OCI-LY1 (cell line): ENCODE measurements around the gene CAPN12.

Source experiments
- H2AFZ ChIP-seq: fragments of 200-600 bp; sonication (generic), shearing (Covaris generic); 2 replicates; pipeline ENCODE4 v1.6.0; 2014; ENCODE audit warnings: antibody characterized with exemption, mild to moderate bottlenecking, low read length
- H3F3A ChIP-seq: fragments of 200-600 bp; sonication (generic), shearing (Covaris generic); 2 replicates; pipeline ENCODE4 v1.6.0; 2014; ENCODE audit warnings: mild to moderate bottlenecking, antibody characterized with exemption, low read length, moderate library complexity; ENCODE audit not compliant: insufficient read depth
- H3K27ac ChIP-seq: fragments of 200-600 bp; sonication (generic); 2 replicates; pipeline ENCODE4 v1.5.1; 2014; ENCODE audit warnings: low read length, mixed run types, mild to moderate bottlenecking, low read depth; ENCODE audit not compliant: poor library complexity, severe bottlenecking
- H3K27me3 ChIP-seq: fragments of 200-600 bp; sonication (generic); 2 replicates; pipeline ENCODE4 v1.6.0; 2014; ENCODE audit warnings: antibody characterized with exemption, mild to moderate bottlenecking, low read length, moderate library complexity; ENCODE audit not compliant: insufficient read depth
- H3K36me3 ChIP-seq: fragments of 200-600 bp; sonication (generic); 2 replicates; pipeline ENCODE4 v1.6.1; 2014; ENCODE audit warnings: mild to moderate bottlenecking, antibody characterized with exemption, low read length, moderate library complexity, mixed read lengths; ENCODE audit not compliant: insufficient read depth
- H3K4me1 ChIP-seq: fragments of 200-600 bp; sonication (generic); 2 replicates; pipeline ENCODE4 v1.5.1; 2014; ENCODE audit warnings: mild to moderate bottlenecking, low read length, moderate library complexity; ENCODE audit not compliant: insufficient read depth, severe bottlenecking
- H3K4me2 ChIP-seq: fragments of 200-600 bp; sonication (generic), shearing (Covaris generic); 2 replicates; pipeline ENCODE4 v1.6.1; 2014; ENCODE audit warnings: low read length
- H3K4me3 ChIP-seq: fragments of 200-600 bp; sonication (generic); 2 replicates; pipeline ENCODE4 v1.5.1; 2014; ENCODE audit warnings: low read length, low read depth, mild to moderate bottlenecking, mixed read lengths; ENCODE audit not compliant: poor library complexity, severe bottlenecking
- H3K79me2 ChIP-seq: fragments of 200-600 bp; shearing (Covaris generic); 2 replicates; pipeline ENCODE4 v1.6.1; 2016; ENCODE audit warnings: mixed run types, low read length, mixed read lengths; ENCODE audit not compliant: insufficient read depth
- H3K9ac ChIP-seq: fragments of 200-600 bp; sonication (generic), shearing (Covaris generic); 2 replicates; pipeline ENCODE4 v1.6.1; 2014; ENCODE audit warnings: mild to moderate bottlenecking, low read length, mixed read lengths
- H3K9me2 ChIP-seq: fragments of 200-600 bp; sonication (generic), shearing (Covaris generic); 2 replicates; pipeline ENCODE4 v1.6.1; 2014; ENCODE audit warnings: low read depth, mild to moderate bottlenecking, low read length, mixed read lengths
- H3K9me3 ChIP-seq: fragments of 200-600 bp; shearing (Covaris generic); 2 replicates; pipeline ENCODE4 v1.6.1; 2014; ENCODE audit warnings: low read length, mixed read lengths
- H4K20me1 ChIP-seq: fragments of 200-600 bp; sonication (generic), shearing (Covaris generic); 2 replicates; pipeline ENCODE4 v1.6.0; 2016; ENCODE audit warnings: mild to moderate bottlenecking, low read length; ENCODE audit not compliant: insufficient read depth
- EZH2 ChIP-seq: fragments of 200-600 bp; sonication (generic), shearing (Covaris generic); IDR thresholded peaks from 2 replicates; pipeline ENCODE4 v1.8.0; 2017; ENCODE audit warnings: borderline replicate concordance, mixed run types, mild to moderate bottlenecking, antibody characterized with exemption, low read length, moderate library complexity, mixed read lengths
- TF ChIP-seq, protein P1 (sequence below): fragments of 200-600 bp; sonication (generic), shearing (Covaris generic); IDR thresholded peaks from 2 replicates; pipeline ENCODE4 v1.5.1; 2017; ENCODE audit warnings: mild to moderate bottlenecking, antibody characterized with exemption, low read length, moderate library complexity, mixed read lengths

CAPN12 gene

GRCh38 chr19:38729653-38730469 lies 14.4 kb downstream of the CAPN12 start:
- Histone ChIP-seq H3K9ac (no peak overlapping the region), H3F3A (no peaks in the 10 kb centered on the region), H3K9me3 (no peaks in the 10 kb centered on the region), H3K36me3 (peaks cover 51% of the 10 kb centered on the region), H2AFZ (no peak overlapping the region), H3K4me1 (peaks cover 12% of the 10 kb centered on the region), H3K4me2 (no peak overlapping the region), H3K9me2 (no peaks in the 10 kb centered on the region), H3K79me2 (no peaks in the 10 kb centered on the region), H3K27ac (no peak overlapping the region), H3K27me3 (no peaks in the 10 kb centered on the region), H4K20me1 (no peaks in the 10 kb centered on the region), H3K4me3 (no peak overlapping the region)
- TF ChIP-seq, protein P1, sequence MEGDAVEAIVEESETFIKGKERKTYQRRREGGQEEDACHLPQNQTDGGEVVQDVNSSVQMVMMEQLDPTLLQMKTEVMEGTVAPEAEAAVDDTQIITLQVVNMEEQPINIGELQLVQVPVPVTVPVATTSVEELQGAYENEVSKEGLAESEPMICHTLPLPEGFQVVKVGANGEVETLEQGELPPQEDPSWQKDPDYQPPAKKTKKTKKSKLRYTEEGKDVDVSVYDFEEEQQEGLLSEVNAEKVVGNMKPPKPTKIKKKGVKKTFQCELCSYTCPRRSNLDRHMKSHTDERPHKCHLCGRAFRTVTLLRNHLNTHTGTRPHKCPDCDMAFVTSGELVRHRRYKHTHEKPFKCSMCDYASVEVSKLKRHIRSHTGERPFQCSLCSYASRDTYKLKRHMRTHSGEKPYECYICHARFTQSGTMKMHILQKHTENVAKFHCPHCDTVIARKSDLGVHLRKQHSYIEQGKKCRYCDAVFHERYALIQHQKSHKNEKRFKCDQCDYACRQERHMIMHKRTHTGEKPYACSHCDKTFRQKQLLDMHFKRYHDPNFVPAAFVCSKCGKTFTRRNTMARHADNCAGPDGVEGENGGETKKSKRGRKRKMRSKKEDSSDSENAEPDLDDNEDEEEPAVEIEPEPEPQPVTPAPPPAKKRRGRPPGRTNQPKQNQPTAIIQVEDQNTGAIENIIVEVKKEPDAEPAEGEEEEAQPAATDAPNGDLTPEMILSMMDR: peak; percentile 90
- no peak for TF ChIP-seq EZH2

- Histone ChIP-seq H3K79me2 (no peaks in the 10 kb centered on the region), H3K36me3 (peaks cover 60% of the 10 kb centered on the region), H3K4me1 (peaks cover 2% of the 10 kb centered on the region)
These were observed 15.3 kb downstream of the CAPN12 start for GRCh38 chr19:38728752-38729541.

GRCh38 chr19:38727868-38728660 lies 16.2 kb downstream of the CAPN12 start:
- no peaks in the 10 kb centered on the region for H3K9me3 ChIP-seq
- H3K36me3 ChIP-seq: peaks cover 69% of the 10 kb centered on the region
- H3K4me1 ChIP-seq: no peaks in the 10 kb centered on the region
- no peak overlapping the region for H2AFZ ChIP-seq
- H3K27me3 ChIP-seq: no peaks in the 10 kb centered on the region
- TF ChIP-seq EZH2: no peak
- TF ChIP-seq, protein P1: no peak
- H3K4me3 ChIP-seq: no peak overlapping the region
- H3K4me2 ChIP-seq: no peak overlapping the region
- H4K20me1 ChIP-seq: no peaks in the 10 kb centered on the region
- H3F3A ChIP-seq: no peaks in the 10 kb centered on the region
- no peaks in the 10 kb centered on the region for H3K79me2 ChIP-seq
- no peak overlapping the region for H3K27ac ChIP-seq
- H3K9ac ChIP-seq: no peak overlapping the region
- no peaks in the 10 kb centered on the region for H3K9me2 ChIP-seq

More at GRCh38 chr19:38728752-38729541, 15.3 kb downstream of the CAPN12 start:
- Histone ChIP-seq H3K4me3 (no peak overlapping the region), H3K27me3 (no peaks in the 10 kb centered on the region), H3K4me2 (no peak overlapping the region), H3K9me3 (no peaks in the 10 kb centered on the region), H2AFZ (no peak overlapping the region), H3K27ac (no peak overlapping the region), H4K20me1 (no peaks in the 10 kb centered on the region), H3K9ac (no peak overlapping the region), H3F3A (no peaks in the 10 kb centered on the region), H3K9me2 (no peaks in the 10 kb centered on the region)
- TF ChIP-seq, protein P1: no peak
- no peak for TF ChIP-seq EZH2
